Cardiac fibroblast (primary cell): ENCODE measurements around the gene EFCAB12.

Source experiments
- DNase-seq, 2 donors: peaks; one replicate each; pipeline versions ENCODE4 v3.0.0 to v3.0.0-alpha.2; 2010; ENCODE audit warnings: low read depth in 2 of 2
- H3K4me3 ChIP-seq, 2 donors: replicated peaks in 1 of 2; 1 replicate in 1 of 2; 2 replicates in 1 of 2; pipeline ENCODE4 v1.5.1; 2011; ENCODE audit warnings: low read depth in 2 of 2, low read length in 2 of 2, mild to moderate bottlenecking in 2 of 2, moderate library complexity in 1 of 2
- TF ChIP-seq, protein P1 (sequence below): IDR thresholded peaks from one replicate; pipeline ENCODE4 v1.5.1; 2011; ENCODE audit warnings: low read depth, mild to moderate bottlenecking, low read length, inconsistent platforms

Gene EFCAB12

GRCh38 chr3:129432036-129432435 lies 3.6 kb upstream of the EFCAB12 start:
- TF ChIP-seq, protein P1, sequence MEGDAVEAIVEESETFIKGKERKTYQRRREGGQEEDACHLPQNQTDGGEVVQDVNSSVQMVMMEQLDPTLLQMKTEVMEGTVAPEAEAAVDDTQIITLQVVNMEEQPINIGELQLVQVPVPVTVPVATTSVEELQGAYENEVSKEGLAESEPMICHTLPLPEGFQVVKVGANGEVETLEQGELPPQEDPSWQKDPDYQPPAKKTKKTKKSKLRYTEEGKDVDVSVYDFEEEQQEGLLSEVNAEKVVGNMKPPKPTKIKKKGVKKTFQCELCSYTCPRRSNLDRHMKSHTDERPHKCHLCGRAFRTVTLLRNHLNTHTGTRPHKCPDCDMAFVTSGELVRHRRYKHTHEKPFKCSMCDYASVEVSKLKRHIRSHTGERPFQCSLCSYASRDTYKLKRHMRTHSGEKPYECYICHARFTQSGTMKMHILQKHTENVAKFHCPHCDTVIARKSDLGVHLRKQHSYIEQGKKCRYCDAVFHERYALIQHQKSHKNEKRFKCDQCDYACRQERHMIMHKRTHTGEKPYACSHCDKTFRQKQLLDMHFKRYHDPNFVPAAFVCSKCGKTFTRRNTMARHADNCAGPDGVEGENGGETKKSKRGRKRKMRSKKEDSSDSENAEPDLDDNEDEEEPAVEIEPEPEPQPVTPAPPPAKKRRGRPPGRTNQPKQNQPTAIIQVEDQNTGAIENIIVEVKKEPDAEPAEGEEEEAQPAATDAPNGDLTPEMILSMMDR = no peak
- DNase-seq = no peak
- no peak overlapping the region for H3K4me3 ChIP-seq

GRCh38 chr3:129429602-129430001 lies 1.2 kb upstream of the EFCAB12 start:
- DNase-seq = no peak
- TF ChIP-seq, protein P1 = no peak
- no peak overlapping the region for H3K4me3 ChIP-seq

DNA sequence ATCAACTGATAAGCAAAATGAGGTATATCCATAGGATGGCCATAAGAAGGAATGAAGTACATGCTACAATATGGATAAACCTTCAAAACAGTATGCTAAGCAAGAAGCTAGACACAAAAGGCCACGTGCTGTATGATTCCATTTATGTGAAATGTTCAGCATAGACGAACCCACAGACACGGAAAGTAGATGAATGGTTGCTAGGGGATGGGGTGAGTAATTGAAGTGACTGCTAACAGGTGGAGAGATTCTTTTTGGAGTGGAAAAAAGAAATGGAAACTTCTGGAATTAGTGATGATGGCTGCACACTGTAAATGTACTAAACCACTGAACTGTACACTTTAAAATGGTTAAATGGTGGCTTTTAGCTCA lies 630 bp upstream of the EFCAB12 start:
- H3K4me3 ChIP-seq = no peak overlapping the region
- TF ChIP-seq, protein P1 = no peak
- DNase-seq = no peak

DNA sequence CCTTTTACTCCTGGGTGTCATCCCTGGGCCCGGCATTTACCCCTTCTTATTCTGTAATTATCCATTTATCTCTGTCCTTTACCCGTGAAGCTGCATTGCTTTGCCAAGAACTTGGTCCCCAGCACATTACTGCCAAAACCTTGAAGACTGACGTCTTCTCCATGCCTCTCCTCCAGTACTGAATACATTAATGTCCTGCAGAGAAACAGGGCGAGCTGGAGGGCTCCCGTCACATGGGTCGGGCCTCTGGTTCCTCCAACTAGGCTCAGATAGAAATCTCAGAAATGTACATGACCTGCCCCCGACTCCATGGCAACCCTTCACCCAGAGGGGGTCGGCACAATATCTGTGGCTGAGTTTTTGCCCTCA lies 445 bp downstream of the EFCAB12 start:
- peak overlapping the region; percentile 55 to 58 for H3K4me3 ChIP-seq
- no peak for DNase-seq
- TF ChIP-seq, protein P1 = no peak

DNA sequence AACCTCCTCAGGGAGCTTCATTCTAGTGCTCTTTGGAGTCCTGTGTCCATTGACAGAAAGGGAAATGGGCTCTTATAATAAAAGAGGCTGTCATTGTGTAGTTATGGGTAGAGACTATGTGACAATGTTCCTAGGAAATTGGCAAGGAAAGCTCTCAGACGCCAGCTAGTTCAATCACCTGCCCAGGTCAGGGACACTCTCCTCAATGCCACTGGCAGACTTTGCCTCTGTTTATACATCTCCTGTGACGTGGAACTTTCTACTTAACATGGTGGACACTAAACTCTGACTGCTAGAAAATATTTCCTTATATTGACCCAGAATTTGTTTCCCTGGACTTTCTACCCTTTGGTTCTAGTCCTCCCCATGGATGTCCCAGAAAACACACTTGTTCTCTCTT lies 2.8 kb downstream of the EFCAB12 start:
- no peak overlapping the region for H3K4me3 ChIP-seq
- TF ChIP-seq, protein P1 = no peak
- DNase-seq = no peak

- no peak overlapping the region for H3K4me3 ChIP-seq
- TF ChIP-seq, protein P1 = no peak
- DNase-seq = no peak
Observed at GRCh38 chr3:129425213-129425612, 3.2 kb downstream of the EFCAB12 start.

DNA sequence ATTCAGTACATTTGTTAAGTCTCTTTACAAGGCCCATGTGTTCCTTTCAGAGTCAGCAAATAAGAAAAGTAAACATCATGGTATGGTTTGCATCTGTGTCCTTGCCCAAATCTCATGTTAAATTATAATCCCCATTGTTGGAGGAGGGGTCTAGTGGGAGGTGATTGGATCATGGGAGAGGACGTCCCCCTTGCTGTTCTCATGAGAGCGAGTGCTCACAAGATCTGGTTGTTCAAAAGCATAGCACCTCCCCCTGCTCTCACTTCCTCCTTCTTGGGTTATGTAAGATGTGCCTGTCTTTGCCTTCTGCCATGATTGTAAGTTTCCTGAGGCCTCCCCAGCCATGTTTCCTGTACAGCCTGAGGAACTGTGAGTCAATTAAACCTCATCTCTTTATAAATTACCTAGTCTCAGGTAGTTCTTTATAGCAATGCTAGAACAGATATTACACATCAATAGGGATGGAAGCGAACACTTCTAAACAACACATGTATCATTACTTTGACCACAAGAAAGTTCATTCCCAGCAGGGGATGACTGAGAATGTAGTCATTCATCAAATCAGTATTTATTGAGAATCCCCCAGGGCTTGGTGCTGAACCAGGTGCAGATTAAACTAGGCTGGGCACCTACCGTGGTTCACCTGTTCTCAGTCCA lies 4.1 kb downstream of the EFCAB12 start:
- no peak overlapping the region for H3K4me3 ChIP-seq
- DNase-seq = peak; percentile 53 to 54
- TF ChIP-seq, protein P1 = no peak
